ENCODE data around the gene POLR1A. TPM values are rescaled to one million over a fixed set of nuclear protein-coding genes. Genes with fewer than 3 reads are reported as not detected.

POLR1A gene
- total RNA-seq, 1 experiment from 2014 or later = 29.7 TPM

DNA sequence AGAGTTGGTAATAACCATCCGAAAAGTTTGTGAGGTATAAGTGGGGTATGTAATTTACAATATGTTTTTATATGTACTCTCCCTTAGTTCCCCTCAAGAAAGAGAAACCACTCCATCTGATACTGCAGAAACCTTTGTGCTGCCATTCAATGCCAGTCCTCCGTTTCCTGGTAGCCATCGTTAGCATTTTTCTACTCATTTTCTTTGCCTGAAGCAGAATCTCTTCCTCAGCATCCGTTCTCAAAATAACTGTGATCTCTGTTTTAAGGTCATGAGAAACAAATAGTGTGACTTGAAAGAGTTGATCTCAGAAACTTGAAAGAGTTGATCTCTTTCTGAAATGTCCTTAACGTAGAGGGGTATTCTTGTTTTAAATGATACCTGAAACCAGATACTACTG, 1.3 kb upstream of the POLR1A start:
- BruUV-seq (replicated peaks) = TSS peak; percentile 54
- H3K27ac ChIP-seq = 0 out of 2 replicates have a peak overlapping the region, but pooled peaks have one; percentile 58
- intact Hi-C loops (cut with micrococcal nuclease; ENCODE audit: unreplicated experiment) = no loop called here

DNA sequence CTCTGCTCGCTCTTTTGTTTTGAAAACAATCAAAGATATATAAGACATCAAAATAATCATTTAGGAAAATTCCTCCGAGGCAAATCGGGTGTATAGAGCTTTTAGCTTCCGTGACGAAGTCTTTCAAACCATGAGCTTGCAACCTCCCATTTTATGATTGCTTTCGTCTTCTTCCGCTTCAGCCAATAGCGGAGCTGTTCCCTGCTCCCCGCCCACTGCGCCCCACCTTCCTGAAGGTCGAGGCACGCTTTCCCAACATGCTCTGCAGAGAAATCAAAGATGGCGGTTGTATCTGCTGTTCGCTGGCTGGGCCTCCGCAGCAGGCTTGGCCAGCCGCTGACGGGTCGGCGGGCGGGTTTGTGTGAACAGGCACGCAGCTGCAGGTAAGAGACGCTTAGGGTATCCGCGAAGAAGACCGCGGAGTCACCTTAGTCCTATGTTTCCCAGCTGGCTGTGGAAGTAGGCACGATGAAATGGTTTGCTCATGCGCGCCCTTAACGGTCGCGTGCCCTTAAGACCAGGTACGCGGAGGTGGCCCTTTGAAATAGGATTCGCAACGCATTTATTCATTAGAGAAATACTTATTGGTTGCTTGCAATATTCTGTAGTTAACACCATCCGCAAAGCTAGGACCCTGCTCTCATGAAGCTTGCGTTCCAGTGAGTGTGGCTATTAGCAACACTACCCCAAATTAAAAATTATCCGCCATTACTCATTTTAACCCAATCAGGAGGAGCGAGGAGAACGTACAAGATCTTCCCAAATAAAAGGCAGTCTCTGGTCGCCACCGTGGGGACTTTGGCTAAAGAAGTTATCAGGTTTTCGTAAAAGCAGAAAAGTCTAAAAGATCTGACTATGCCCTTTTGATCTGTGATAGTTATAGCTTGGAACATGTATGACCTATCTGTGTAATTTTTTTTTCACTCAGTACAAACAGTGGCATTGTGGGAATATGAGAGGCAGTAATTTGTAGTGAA, 571 bp upstream of the POLR1A start, which contains the start of gene PTCD3:
PTCD3 (plus strand) TSS at position 267 of the 977 bp plus-strand sequence; CDS start at position 280, 13 bp downstream.
- H3K27me3 ChIP-seq (ENCODE audit: insufficient read depth, low read depth) = no peaks in the 10 kb centered on the region
- H2AFZ ChIP-seq = peak within 1 kb of the TSS; percentile 96
- intact Hi-C loops (cut with micrococcal nuclease; ENCODE audit: unreplicated experiment) = no loop called here
- no peaks in the 10 kb centered on the region for H3K9me2 ChIP-seq (ENCODE audit: insufficient read depth)
- peaks cover 27% of the 10 kb centered on the region for H3K4me1 ChIP-seq (replicated peaks; ENCODE audit: insufficient read depth)
- H3K27ac ChIP-seq = peak within 1 kb of the TSS; percentile 58
- peaks cover 31% of the 10 kb centered on the region; the same call in 1 of the 2 replicates for H4K20me1 ChIP-seq (ENCODE audit: insufficient read depth)
- peaks cover 69% of the 10 kb centered on the region for H3K79me2 ChIP-seq (ENCODE audit: low read depth)
- peak; percentile 88 to 91 for DNase-seq
- no peaks in the 10 kb centered on the region for H3K9me3 ChIP-seq (ENCODE audit: insufficient read depth, low read depth)
- H3K4me2 ChIP-seq = peak within 1 kb of the TSS; percentile 92
- ChIA-PET CTCF (interaction anchor here (0.5 to 1.7 kb wide), 3 partner anchors 181 to 364 kb away, joined by 3 to 19 read pairs (median 5); no protein-coding TSS in a partner anchor), POLR2A (ENCODE audit: unreplicated experiment) (interaction anchor here (0.5 to 0.6 kb wide), 6 partner anchors 11 to 945 kb away, joined by 3 to 6 read pairs (median 4); partner anchors contain the start of gene KDM3A)
- peak within 1 kb of the TSS; percentile 94 for H3K4me3 ChIP-seq
- peaks cover 7% of the 10 kb centered on the region; the same call in 1 of the 2 replicates for H3F3A ChIP-seq (ENCODE audit: insufficient read depth, low read depth)
- no TSS peak for BruUV-seq (replicated peaks)
- TF ChIP-seq EZH2 (IDR thresholded peaks at IDR 0.05; ENCODE audit: low read depth) = no peak
- TF ChIP-seq, protein P1, sequence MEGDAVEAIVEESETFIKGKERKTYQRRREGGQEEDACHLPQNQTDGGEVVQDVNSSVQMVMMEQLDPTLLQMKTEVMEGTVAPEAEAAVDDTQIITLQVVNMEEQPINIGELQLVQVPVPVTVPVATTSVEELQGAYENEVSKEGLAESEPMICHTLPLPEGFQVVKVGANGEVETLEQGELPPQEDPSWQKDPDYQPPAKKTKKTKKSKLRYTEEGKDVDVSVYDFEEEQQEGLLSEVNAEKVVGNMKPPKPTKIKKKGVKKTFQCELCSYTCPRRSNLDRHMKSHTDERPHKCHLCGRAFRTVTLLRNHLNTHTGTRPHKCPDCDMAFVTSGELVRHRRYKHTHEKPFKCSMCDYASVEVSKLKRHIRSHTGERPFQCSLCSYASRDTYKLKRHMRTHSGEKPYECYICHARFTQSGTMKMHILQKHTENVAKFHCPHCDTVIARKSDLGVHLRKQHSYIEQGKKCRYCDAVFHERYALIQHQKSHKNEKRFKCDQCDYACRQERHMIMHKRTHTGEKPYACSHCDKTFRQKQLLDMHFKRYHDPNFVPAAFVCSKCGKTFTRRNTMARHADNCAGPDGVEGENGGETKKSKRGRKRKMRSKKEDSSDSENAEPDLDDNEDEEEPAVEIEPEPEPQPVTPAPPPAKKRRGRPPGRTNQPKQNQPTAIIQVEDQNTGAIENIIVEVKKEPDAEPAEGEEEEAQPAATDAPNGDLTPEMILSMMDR (conservative IDR thresholded peaks at IDR 0.05) = no peak
- peaks cover 13% of the 10 kb centered on the region for H3K36me3 ChIP-seq (ENCODE audit: low read depth)

More for the DNA sequence above, 1.3 kb upstream of the POLR1A start:
- Histone ChIP-seq H4K20me1 (ENCODE audit: insufficient read depth) (peaks cover 28% of the 10 kb centered on the region; the same call in 1 of the 2 replicates), H3K9me3 (ENCODE audit: insufficient read depth, low read depth) (no peaks in the 10 kb centered on the region), H3K79me2 (ENCODE audit: low read depth) (peaks cover 64% of the 10 kb centered on the region), H3K4me3 (peak overlapping the region; percentile 94), H3K36me3 (ENCODE audit: low read depth) (peaks cover 10% of the 10 kb centered on the region), H3K4me1 (replicated peaks; ENCODE audit: insufficient read depth) (peaks cover 27% of the 10 kb centered on the region), H2AFZ (no peak overlapping the region), H3K9me2 (ENCODE audit: insufficient read depth) (no peaks in the 10 kb centered on the region), H3K27me3 (ENCODE audit: insufficient read depth, low read depth) (no peaks in the 10 kb centered on the region), H3F3A (ENCODE audit: insufficient read depth, low read depth) (peaks cover 7% of the 10 kb centered on the region; the same call in 1 of the 2 replicates), H3K4me2 (peak overlapping the region; percentile 92)
- DNase-seq = no peak
- POLR2A ChIA-PET (ENCODE audit: unreplicated experiment) = no interaction called here
- CTCF ChIA-PET = no interaction called here
- TF ChIP-seq, protein P1 (conservative IDR thresholded peaks at IDR 0.05) = no peak
- TF ChIP-seq EZH2 (IDR thresholded peaks at IDR 0.05; ENCODE audit: low read depth) = no peak

DNA sequence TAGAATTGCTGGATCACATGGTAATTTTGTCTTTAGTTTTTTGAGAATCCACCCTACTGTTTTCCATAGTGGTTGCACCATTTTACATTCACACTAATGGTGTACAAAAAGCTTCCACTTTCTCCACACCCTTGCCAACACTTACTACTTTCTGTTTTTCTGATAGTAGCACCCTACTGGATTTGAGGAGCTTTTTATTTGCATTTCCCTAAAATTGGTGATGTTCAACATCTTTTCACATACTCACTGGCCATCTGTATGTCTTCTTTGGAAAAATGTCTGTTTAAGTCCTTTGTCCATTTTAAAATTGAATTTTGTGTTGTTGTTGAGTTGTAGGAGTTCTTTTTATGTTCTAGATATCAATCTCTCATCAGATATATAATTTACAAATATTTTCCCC, 3.5 kb downstream of the POLR1A start:
- Histone ChIP-seq H3K36me3 (ENCODE audit: low read depth) (peaks cover 22% of the 10 kb centered on the region), H3K4me2 (no peak overlapping the region), H3F3A (ENCODE audit: insufficient read depth, low read depth) (no peaks in the 10 kb centered on the region), H3K4me1 (replicated peaks; ENCODE audit: insufficient read depth) (peaks cover 18% of the 10 kb centered on the region), H3K79me2 (ENCODE audit: low read depth) (peaks cover 67% of the 10 kb centered on the region), H3K27ac (no peak overlapping the region), H3K9me3 (ENCODE audit: insufficient read depth, low read depth) (no peaks in the 10 kb centered on the region), H3K9me2 (ENCODE audit: insufficient read depth) (no peaks in the 10 kb centered on the region), H3K27me3 (ENCODE audit: insufficient read depth, low read depth) (no peaks in the 10 kb centered on the region), H4K20me1 (ENCODE audit: insufficient read depth) (peaks cover 20% of the 10 kb centered on the region), H3K4me3 (no peak overlapping the region), H2AFZ (no peak overlapping the region)
- no TSS peak for BruUV-seq (replicated peaks)
- CTCF ChIA-PET = no interaction called here
- TF ChIP-seq, protein P1 (conservative IDR thresholded peaks at IDR 0.05) = no peak
- TF ChIP-seq EZH2 (IDR thresholded peaks at IDR 0.05; ENCODE audit: low read depth) = no peak
- intact Hi-C loops (cut with micrococcal nuclease; ENCODE audit: unreplicated experiment) = no loop called here
- DNase-seq = no peak
- POLR2A ChIA-PET (ENCODE audit: unreplicated experiment) = no interaction called here

Measured in PC-9 (cell line).